Suprapubic skin (tissue), 4 donors: Measurements from ENCODE around the gene LCORL. TPM values are rescaled to one million over a fixed set of nuclear protein-coding genes. Genes with fewer than 3 reads are reported as not detected.

Experiments
- DNase-seq, 2 donors: peaks; one replicate each; pipeline ENCODE4 v3.0.0-alpha.2; 2019; ENCODE audit warnings: low spot score in 2 of 2
- H3K27ac ChIP-seq: fragments of 200-600 bp; sonication (generic); one replicate; pipeline ENCODE4 v1.5.1; 2019
- H3K27me3 ChIP-seq: fragments of 200-600 bp; sonication (generic); one replicate; pipeline ENCODE4 v1.5.1; 2019
- H3K36me3 ChIP-seq: fragments of 200-600 bp; sonication (generic); one replicate; pipeline ENCODE4 v1.5.1; 2019
- H3K4me1 ChIP-seq: fragments of 200-600 bp; sonication (generic); one replicate; pipeline ENCODE4 v1.5.1; 2019
- H3K4me3 ChIP-seq: fragments of 200-600 bp; sonication (generic); one replicate; pipeline ENCODE4 v1.5.1; 2019; ENCODE audit warnings: mild to moderate bottlenecking
- H3K9me3 ChIP-seq: fragments of 200-600 bp; sonication (generic); one replicate; pipeline ENCODE4 v1.5.1; 2019
- EP300 ChIP-seq: sonication (generic); formaldehyde crosslinking; IDR thresholded peaks from one replicate; pipeline ENCODE4 v1.6.1; 2017; ENCODE audit warnings: antibody characterized with exemption
- POLR2A ChIP-seq, 2 donors: fragments of 450-650 bp; IDR thresholded peaks; one replicate each; pipeline ENCODE4 v1.6.1; 2017; ENCODE audit warnings: antibody characterized with exemption in 2 of 2, mild to moderate bottlenecking in 2 of 2, moderate library complexity in 2 of 2
- POLR2AphosphoS5 ChIP-seq, 3 donors: sonication (generic); formaldehyde crosslinking; IDR thresholded peaks; one replicate each; pipeline ENCODE4 v1.6.1; 2017; ENCODE audit warnings: antibody characterized with exemption in 3 of 3
- WGBS: methylation state at CpG from one replicate; pipeline ENCODE4 v1.1.5; 2018; 5-methylcytosine and 5-hydroxymethylcytosine counted together
- total RNA-seq, 4 donors: library from RNA; depleted of rRNA; stranded (reverse); fragments of >200 nt; gene quantifications; one replicate each; pipeline ENCODE4 v1.1.0, GENCODE V29; 2016
- TF ChIP-seq, protein P1 (sequence below), 2 donors: fragments of 200-600 bp in 1 of 2; fragments of 450-650 bp in 1 of 2; sonication (generic) in 1 of 2; IDR thresholded peaks; one replicate each; pipeline ENCODE4 v1.5.1; 2016 to 2019; ENCODE audit warnings: antibody characterized with exemption in 2 of 2, mild to moderate bottlenecking in 1 of 2, moderate library complexity in 1 of 2

The LCORL gene
- total RNA-seq, 4 donors from 2014 or later: 14.9 to 26.4 (median 19.6) TPM

GRCh38 chr4:17805580-17806155 is 215.9 kb downstream of the LCORL start:
- 80% methylated on average over 3 of the region's 3 CpGs for WGBS

DNA sequence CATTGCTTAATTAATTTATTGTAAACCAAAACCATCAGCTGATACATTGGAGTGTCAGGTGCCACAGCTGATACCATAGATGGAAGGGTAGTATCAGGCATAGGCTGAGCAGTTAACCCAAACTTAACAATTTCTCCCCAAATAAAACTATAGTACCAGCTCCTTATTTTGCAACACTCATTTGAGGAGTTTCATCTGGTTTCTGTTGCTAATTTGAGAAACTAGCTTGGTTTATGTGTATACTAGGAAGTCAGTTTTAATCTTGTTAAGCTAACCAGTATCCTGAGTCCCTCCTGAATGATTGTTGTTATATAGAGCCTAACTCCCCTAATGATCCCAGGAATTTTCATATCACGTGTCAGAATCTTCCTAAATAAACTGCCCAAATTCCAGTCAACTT is 223.7 kb downstream of the LCORL start:
- DNase-seq: no peak
- H3K4me3 ChIP-seq: no peak overlapping the region
- no peaks in the 10 kb centered on the region for H3K27me3 ChIP-seq
- H3K9me3 ChIP-seq: no peaks in the 10 kb centered on the region
- peaks cover 19% of the 10 kb centered on the region for H3K36me3 ChIP-seq
- TF ChIP-seq EP300 (no peak), POLR2A (IDR thresholded peaks at IDR 0.05) (no peak), POLR2AphosphoS5 (IDR thresholded peaks at IDR 0.05) (no peak)
- TF ChIP-seq, protein P1, sequence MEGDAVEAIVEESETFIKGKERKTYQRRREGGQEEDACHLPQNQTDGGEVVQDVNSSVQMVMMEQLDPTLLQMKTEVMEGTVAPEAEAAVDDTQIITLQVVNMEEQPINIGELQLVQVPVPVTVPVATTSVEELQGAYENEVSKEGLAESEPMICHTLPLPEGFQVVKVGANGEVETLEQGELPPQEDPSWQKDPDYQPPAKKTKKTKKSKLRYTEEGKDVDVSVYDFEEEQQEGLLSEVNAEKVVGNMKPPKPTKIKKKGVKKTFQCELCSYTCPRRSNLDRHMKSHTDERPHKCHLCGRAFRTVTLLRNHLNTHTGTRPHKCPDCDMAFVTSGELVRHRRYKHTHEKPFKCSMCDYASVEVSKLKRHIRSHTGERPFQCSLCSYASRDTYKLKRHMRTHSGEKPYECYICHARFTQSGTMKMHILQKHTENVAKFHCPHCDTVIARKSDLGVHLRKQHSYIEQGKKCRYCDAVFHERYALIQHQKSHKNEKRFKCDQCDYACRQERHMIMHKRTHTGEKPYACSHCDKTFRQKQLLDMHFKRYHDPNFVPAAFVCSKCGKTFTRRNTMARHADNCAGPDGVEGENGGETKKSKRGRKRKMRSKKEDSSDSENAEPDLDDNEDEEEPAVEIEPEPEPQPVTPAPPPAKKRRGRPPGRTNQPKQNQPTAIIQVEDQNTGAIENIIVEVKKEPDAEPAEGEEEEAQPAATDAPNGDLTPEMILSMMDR (IDR thresholded peaks at IDR 0.05): no peak
- no peak overlapping the region for H3K27ac ChIP-seq
- WGBS: 94% methylated on average over 1 of the region's 1 CpG
- no peaks in the 10 kb centered on the region for H3K4me1 ChIP-seq

More at GRCh38 chr4:17805580-17806155, 215.9 kb downstream of the LCORL start:
- Histone ChIP-seq H3K9me3 (no peaks in the 10 kb centered on the region), H3K4me3 (no peak overlapping the region), H3K4me1 (peaks cover 46% of the 10 kb centered on the region), H3K36me3 (peaks cover 32% of the 10 kb centered on the region), H3K27me3 (no peaks in the 10 kb centered on the region), H3K27ac (no peak overlapping the region)
- TF ChIP-seq POLR2AphosphoS5 (IDR thresholded peaks at IDR 0.05): no peak
- TF ChIP-seq, protein P1 (IDR thresholded peaks at IDR 0.05): no peak
- TF ChIP-seq POLR2A (IDR thresholded peaks at IDR 0.05): no peak
- DNase-seq: no peak

- Histone ChIP-seq H3K9me3 (no peaks in the 10 kb centered on the region), H3K27me3 (no peaks in the 10 kb centered on the region), H3K4me1 (no peaks in the 10 kb centered on the region), H3K36me3 (peaks cover 3% of the 10 kb centered on the region), H3K27ac (no peak overlapping the region), H3K4me3 (no peak overlapping the region)
- DNase-seq: no peak
- TF ChIP-seq EP300: no peak
- TF ChIP-seq, protein P1 (IDR thresholded peaks at IDR 0.05): no peak
- WGBS: 62% methylated on average over 1 of the region's 1 CpG
These were observed 226.8 kb downstream of the LCORL start for GRCh38 chr4:17794730-17795129.

Other genes with a start within 250 kb of the LCORL start
- gene FAM184B, start 240.1 kb downstream of the LCORL start, total RNA-seq: under 1 TPM in 3 of 4 donors, not detected in 1; 0.24 to 0.39 (median 0.25) TPM
- 10 to 100 TPM; 31.5 to 45.1 (median 33.9) TPM for gene DCAF16, start 211.0 kb downstream of the LCORL start, total RNA-seq
- 10 to 100 TPM in 1 of 4 donors, 1 to 10 TPM in 3; 1.6 to 10.7 (median 4.2) TPM for gene NCAPG, start 210.8 kb downstream of the LCORL start, total RNA-seq